ENCODE measurements around the gene ZNF724.
"Not testable (repeated sequence)": the region's sequence is repeated elsewhere in the genome, so short reads cannot be mapped to it uniquely, and the experiment has no call there.

ZNF724 gene

DNA sequence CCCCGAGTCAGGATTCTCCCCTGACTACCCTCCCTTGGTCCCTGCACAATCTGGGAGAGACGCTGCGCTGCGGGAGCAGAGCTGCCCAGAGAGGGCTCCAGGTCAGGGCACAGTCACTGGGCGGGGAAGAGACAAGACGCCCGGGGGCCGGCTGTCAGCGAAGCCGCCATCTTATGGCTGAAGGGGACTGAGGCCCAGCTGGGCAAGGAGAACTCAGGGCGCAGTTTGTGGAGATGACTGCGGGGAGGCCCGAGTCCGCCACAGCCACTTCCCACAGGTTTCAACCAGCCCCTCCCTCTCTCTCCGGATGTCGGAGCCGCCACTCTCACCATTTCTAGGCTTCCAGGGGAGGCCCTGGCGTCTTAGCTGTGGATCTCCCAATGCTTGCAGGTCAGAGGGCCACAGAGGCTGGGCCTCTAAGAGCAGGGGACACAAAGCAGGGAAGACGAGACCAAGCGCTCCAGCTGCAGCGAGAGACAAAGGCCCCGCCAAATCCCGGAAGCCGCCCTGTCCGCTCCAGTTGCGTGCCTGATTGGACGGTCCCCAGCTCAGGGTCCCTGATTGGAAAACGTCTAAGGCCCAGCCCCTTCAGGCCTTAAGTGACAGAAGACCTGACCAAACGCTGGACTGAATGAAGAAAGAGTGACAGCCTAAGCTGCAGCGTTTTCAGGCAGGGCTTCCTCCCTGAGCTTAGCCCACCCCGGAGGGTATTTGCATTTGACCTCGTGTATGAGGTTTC, at the start of gene ZNF724:
TSS of gene ZNF724 (minus strand) at position 484 of the 739 bp plus-strand sequence. CDS start at position 332, 152 bp downstream.
- peaks cover 22% of the 10 kb centered on the region for H3K36me3 ChIP-seq (ENCODE audit: insufficient read depth, low read length)
- H3K27me3 ChIP-seq (ENCODE audit: insufficient read depth, low read length), result no peaks in the 10 kb centered on the region
- no peaks in the 10 kb centered on the region for H3K4me1 ChIP-seq (ENCODE audit: insufficient read depth, low read length)
- peaks cover 15% of the 10 kb centered on the region for H3K9me3 ChIP-seq (ENCODE audit: low read length)
- H3K4me3 ChIP-seq (ENCODE audit: low read length), result peak within 1 kb of the TSS; percentile 72
- H2AFZ ChIP-seq (ENCODE audit: low read depth, low read length), result peak within 1 kb of the TSS; percentile 46

DNA sequence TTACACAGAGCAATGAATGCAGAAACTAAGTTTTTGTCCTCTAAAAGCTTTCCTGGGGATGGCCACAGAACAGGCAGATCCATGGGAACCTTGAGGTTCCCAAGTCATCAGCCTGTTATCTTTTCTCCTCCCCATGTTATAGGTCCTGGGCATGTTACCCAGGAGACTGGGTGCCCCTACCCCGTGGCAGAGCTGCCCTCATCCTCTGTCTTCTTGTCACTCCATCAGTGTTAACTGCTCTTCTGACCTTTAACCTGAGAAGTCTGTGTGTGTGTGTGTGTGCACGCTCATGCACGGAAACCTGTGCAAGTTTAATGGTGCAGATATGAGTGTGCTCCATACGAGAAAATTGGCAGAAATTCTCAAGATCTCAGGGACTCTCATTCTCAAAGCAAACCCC, 43.9 kb upstream of the ZNF724 start:
- H2AFZ ChIP-seq (ENCODE audit: low read depth, low read length), result no peak overlapping the region

DNA sequence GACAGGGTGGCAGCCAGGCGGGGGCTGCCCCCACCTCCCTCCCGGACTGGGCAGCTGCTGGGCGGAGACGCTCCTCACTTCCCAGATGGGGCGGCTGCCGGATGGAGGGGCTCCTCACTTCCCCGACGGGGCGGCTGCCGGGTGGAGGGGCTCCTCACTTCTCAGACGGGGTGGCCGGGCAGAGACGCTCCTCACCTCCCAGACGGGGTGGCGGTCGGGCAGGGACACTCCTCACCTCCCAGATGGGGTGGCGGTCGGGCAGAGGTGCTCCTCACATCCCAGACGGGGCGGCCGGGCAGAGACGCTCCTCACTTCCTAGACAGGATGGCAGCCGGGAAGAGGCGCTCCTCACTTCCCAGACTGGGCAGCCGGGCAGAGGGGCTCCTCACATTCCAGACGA, 39.8 kb upstream of the ZNF724 start:
- H3K36me3 ChIP-seq (ENCODE audit: insufficient read depth, low read length); H2AFZ ChIP-seq (ENCODE audit: low read depth, low read length); H3K9me3 ChIP-seq (ENCODE audit: low read length); H3K27me3 ChIP-seq (ENCODE audit: insufficient read depth, low read length); H3K4me3 ChIP-seq (ENCODE audit: low read length); H3K4me1 ChIP-seq (ENCODE audit: insufficient read depth, low read length): not testable (repeated sequence)

More for the DNA sequence above, 43.9 kb upstream of the ZNF724 start:
- H3K36me3 ChIP-seq (ENCODE audit: insufficient read depth, low read length), result no peaks in the 10 kb centered on the region
- H3K9me3 ChIP-seq (ENCODE audit: low read length), result no peaks in the 10 kb centered on the region
- H3K27me3 ChIP-seq (ENCODE audit: insufficient read depth, low read length), result no peaks in the 10 kb centered on the region
- H3K4me1 ChIP-seq (ENCODE audit: insufficient read depth, low read length), result no peaks in the 10 kb centered on the region
- H3K4me3 ChIP-seq (ENCODE audit: low read length), result no peak overlapping the region

DNA sequence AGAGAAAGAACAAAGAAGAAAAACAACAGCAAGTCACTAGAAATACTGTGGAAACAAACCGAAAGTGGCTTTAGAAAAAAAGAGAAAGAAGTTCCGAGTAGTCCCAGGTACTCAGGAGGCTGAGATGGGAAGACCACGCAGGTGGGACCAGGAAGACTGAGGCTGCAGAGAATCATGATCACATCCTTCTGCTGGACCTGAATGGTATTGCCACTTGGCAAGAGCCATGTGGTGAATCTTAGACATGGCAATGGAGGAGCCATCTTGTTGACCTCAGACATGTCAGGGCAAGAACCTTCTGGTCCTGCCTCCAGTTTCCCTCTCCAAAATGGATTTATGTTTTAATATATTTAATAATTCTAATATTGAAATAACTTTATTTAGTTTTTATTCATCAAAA, 37.4 kb upstream of the ZNF724 start:
- H3K27me3 ChIP-seq (ENCODE audit: insufficient read depth, low read length), result no peaks in the 10 kb centered on the region
- no peaks in the 10 kb centered on the region for H3K9me3 ChIP-seq (ENCODE audit: low read length)
- no peaks in the 10 kb centered on the region for H3K36me3 ChIP-seq (ENCODE audit: insufficient read depth, low read length)
- H2AFZ ChIP-seq (ENCODE audit: low read depth, low read length), result no peak overlapping the region
- no peaks in the 10 kb centered on the region for H3K4me1 ChIP-seq (ENCODE audit: insufficient read depth, low read length)
- H3K4me3 ChIP-seq (ENCODE audit: low read length), result no peak overlapping the region

DNA sequence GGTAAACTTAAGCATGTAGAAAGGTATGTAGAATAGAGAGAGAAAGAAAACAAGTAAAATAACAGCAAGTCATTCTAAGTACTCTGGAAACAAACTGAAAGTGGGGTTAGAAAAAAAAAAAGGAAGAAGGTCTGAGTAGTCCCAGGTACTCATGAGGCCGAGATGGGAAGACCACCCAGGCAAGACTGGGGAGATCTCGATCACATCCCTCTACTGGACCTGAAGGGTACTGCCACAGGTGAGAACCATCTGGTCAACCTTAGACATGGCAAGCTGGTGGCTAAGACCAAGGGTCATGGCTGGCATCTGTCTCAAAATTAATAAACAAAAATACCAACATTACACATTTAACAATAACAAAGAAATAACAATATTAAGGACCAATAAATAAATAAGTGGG, 36.3 kb upstream of the ZNF724 start:
- Histone ChIP-seq H2AFZ (ENCODE audit: low read depth, low read length) (no peak overlapping the region), H3K36me3 (ENCODE audit: insufficient read depth, low read length) (no peaks in the 10 kb centered on the region), H3K4me3 (ENCODE audit: low read length) (no peak overlapping the region), H3K27me3 (ENCODE audit: insufficient read depth, low read length) (no peaks in the 10 kb centered on the region), H3K4me1 (ENCODE audit: insufficient read depth, low read length) (no peaks in the 10 kb centered on the region), H3K9me3 (ENCODE audit: low read length) (no peaks in the 10 kb centered on the region)

DNA sequence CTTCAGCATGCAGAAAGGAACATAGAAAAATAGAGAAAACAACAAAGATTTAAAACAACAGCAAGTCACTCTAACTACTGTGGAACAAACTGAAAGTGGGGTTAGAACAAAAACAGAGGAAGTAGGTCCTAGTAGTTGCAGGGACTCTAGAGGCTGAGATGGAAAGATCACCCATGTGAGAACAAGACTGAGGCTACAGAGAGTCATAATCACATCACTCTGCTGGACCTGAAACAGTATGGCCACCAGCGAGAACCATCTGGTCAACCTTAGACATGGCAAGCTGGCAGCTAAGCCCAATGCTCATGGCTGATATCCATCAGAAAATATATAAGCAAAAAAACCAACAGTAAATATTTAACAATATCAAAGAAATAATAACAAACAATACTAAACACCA, 35.8 kb upstream of the ZNF724 start:
- Histone ChIP-seq H3K4me3 (ENCODE audit: low read length) (no peak overlapping the region), H3K4me1 (ENCODE audit: insufficient read depth, low read length) (no peaks in the 10 kb centered on the region), H3K36me3 (ENCODE audit: insufficient read depth, low read length) (no peaks in the 10 kb centered on the region), H3K9me3 (ENCODE audit: low read length) (no peaks in the 10 kb centered on the region), H3K27me3 (ENCODE audit: insufficient read depth, low read length) (no peaks in the 10 kb centered on the region), H2AFZ (ENCODE audit: low read depth, low read length) (no peak overlapping the region)

DNA sequence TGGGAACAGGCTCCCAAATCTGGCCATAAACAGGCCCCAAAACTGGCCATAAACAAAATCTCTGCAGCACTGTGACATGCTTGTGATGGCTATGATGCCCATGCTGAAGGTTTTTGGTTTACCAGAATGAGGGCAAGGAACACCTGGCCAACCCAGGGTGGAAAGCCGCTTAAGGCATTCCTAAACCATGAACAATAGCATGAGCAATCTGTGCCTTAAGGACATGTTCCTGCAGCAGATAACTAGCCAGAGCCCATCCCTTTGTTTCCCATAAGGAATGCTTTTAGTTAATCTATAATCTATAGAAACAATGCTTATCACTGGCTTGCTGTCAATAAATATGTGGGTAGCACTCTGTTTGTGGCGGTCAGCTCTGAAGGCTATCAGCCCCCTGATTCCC, 35.1 kb upstream of the ZNF724 start:
- H3K9me3 ChIP-seq (ENCODE audit: low read length); H3K36me3 ChIP-seq (ENCODE audit: insufficient read depth, low read length); H3K4me3 ChIP-seq (ENCODE audit: low read length): not testable (repeated sequence)

DNA sequence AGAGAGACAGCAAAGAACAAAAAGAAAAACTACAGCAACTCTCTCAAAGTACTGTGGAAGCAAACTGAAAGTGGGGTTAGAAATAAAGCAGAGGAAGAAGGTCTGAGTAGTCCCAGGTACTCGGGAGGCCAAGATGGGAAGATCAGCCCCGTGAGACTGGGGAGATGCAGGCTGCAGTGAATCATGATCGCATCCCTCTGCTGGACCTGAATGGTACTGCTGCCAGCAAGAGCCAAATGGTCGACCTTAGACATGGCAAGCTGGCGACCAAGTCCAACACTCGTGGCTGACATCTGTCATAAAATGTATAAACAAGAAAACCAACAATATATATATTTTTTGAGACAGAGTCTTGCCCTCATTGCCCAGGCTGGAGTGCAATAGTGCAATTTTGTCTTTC, 33.7 kb upstream of the ZNF724 start:
- no peaks in the 10 kb centered on the region for H3K9me3 ChIP-seq (ENCODE audit: low read length)
- H3K27me3 ChIP-seq (ENCODE audit: insufficient read depth, low read length), result no peaks in the 10 kb centered on the region
- no peaks in the 10 kb centered on the region for H3K36me3 ChIP-seq (ENCODE audit: insufficient read depth, low read length)
- H3K4me3 ChIP-seq (ENCODE audit: low read length), result no peak overlapping the region
- H2AFZ ChIP-seq (ENCODE audit: low read depth, low read length), result no peak overlapping the region
- no peaks in the 10 kb centered on the region for H3K4me1 ChIP-seq (ENCODE audit: insufficient read depth, low read length)

More for the DNA sequence above, 35.1 kb upstream of the ZNF724 start:
- not testable (repeated sequence) for H3K4me1 ChIP-seq (ENCODE audit: insufficient read depth, low read length); H2AFZ ChIP-seq (ENCODE audit: low read depth, low read length); H3K27me3 ChIP-seq (ENCODE audit: insufficient read depth, low read length)

DNA sequence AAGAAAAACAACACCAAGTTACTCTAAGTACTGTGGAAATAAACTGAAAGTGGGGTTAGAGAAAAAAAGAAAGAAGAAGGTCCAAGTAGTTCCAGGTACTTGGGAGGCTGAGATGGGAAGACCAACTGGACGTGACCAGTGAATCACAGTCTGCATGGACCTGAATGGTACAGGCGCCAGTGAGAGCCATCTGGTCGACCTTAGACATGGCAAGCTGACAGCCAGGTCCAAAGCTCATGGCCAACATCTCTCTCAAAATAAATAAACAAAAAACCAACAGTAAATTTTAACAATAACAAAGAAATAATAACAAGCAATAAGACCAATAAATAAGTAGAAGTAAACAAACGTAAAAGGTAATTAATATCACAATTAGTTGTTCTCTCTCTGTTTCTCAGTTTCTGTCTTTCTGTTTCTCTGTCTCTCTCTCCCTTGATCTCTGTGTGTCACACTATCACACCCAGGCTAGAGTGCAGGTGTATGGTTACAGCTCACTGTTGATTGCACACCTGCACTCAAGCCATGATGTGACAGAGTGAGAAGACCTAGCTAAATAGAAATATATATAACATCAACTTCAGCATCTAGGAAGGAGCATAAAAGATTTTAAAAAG, 31.6 kb upstream of the ZNF724 start:
- no peaks in the 10 kb centered on the region for H3K4me1 ChIP-seq (ENCODE audit: insufficient read depth, low read length)
- H3K9me3 ChIP-seq (ENCODE audit: low read length), result no peaks in the 10 kb centered on the region
- no peaks in the 10 kb centered on the region for H3K27me3 ChIP-seq (ENCODE audit: insufficient read depth, low read length)
- no peak overlapping the region for H2AFZ ChIP-seq (ENCODE audit: low read depth, low read length)
- no peak overlapping the region for H3K4me3 ChIP-seq (ENCODE audit: low read length)
- H3K36me3 ChIP-seq (ENCODE audit: insufficient read depth, low read length), result no peaks in the 10 kb centered on the region

DNA sequence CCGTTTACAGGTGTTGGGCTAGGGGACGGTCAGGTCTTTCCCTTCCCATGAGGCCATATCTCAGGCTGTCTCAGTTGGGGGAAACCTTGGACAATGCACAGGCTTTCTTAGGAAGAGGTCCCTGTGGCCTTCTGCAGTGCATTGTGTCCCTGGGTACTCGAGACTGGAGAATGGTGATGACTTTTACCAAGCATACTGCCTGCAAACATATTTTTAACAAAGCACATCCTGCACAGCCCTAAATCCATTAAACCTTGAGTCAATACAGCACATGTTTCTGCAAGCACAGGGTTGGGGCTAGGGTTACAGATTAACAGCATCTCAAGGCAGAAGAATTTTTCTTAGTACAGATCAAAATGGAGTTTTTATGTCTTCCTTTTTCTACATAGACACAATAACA, 27.9 kb upstream of the ZNF724 start:
- H2AFZ ChIP-seq (ENCODE audit: low read depth, low read length); H3K4me1 ChIP-seq (ENCODE audit: insufficient read depth, low read length); H3K36me3 ChIP-seq (ENCODE audit: insufficient read depth, low read length); H3K4me3 ChIP-seq (ENCODE audit: low read length); H3K9me3 ChIP-seq (ENCODE audit: low read length); H3K27me3 ChIP-seq (ENCODE audit: insufficient read depth, low read length): not testable (repeated sequence)

DNA sequence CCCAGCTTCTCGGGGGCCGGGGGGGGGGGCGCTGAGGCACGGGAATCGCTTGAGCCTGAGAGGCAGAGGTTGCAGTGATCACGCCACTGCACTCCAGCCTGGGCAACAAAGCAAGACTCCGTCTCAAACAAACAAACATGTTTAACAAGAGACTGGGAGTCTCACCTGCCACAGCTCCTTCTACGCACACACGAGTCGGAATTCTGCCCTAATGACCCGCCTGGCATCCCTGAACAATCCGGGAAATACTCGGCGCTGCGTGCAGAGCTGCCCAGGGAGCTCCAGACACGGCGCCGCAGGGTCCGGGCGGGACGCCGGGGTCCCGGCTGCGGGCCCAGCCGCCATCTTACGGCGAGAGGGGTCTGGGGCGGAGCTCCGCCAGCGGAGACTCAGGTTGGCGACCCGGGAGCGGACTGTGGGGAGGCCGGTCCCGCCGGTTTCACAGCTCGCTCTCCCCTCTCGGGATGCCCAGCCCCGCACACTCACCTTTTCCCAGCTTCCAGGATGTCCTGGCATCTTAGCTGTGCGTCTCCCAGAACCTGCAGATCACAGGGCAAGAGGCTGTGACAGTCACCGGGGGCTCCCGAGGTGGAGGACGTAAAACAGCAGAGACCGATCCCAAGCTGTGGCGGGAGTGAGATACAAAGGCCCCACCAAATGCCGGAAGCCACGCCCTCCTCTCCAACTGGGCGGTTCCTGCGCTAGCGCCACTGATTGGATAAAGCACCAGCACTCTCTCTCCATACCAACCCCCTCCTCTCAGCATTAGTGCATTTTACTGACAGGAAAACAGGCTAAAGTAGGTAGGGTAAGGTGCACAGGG, 23.6 kb upstream of the ZNF724 start:
- peaks cover 29% of the 10 kb centered on the region for H3K36me3 ChIP-seq (ENCODE audit: insufficient read depth, low read length)
- H3K27me3 ChIP-seq (ENCODE audit: insufficient read depth, low read length), result no peaks in the 10 kb centered on the region
- H3K4me3 ChIP-seq (ENCODE audit: low read length), result peak overlapping the region; percentile 91
- peak overlapping the region; percentile 39 for H2AFZ ChIP-seq (ENCODE audit: low read depth, low read length)
- no peaks in the 10 kb centered on the region for H3K9me3 ChIP-seq (ENCODE audit: low read length)
- peaks cover 12% of the 10 kb centered on the region for H3K4me1 ChIP-seq (ENCODE audit: insufficient read depth, low read length)

DNA sequence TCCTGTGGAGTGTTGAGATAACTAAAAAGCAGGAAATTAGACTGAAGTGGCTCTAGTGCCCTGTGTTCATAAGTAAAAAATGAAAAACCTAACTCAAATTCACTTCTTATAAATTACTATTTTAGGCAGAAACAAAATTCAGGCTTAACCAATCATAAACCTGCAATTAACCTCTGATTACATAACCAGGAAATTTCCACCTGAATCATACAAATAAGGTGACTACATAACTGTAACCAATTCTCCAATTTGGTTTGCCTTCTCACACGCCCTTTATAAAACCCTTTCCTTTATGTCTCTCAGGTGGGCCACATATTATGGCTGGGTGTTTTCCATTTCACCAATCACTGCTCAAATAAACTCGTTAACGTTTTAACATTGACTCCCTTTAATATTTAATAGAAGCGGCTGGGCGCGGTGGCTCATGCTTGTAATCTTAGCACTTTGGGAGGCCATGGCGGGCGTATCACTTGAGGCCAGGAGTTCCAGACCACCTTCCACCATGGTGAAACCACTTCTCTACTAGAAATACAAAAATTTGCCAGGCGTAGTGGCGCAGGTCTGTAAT, 22.9 kb upstream of the ZNF724 start:
- no peaks in the 10 kb centered on the region for H3K9me3 ChIP-seq (ENCODE audit: low read length)
- H3K4me3 ChIP-seq (ENCODE audit: low read length), result peak overlapping the region; percentile 91
- H3K36me3 ChIP-seq (ENCODE audit: insufficient read depth, low read length), result peaks cover 36% of the 10 kb centered on the region
- no peak overlapping the region for H2AFZ ChIP-seq (ENCODE audit: low read depth, low read length)
- no peaks in the 10 kb centered on the region for H3K27me3 ChIP-seq (ENCODE audit: insufficient read depth, low read length)
- H3K4me1 ChIP-seq (ENCODE audit: insufficient read depth, low read length), result peaks cover 12% of the 10 kb centered on the region

Measured in neuron (in vitro differentiated cells).